Transverse colon (tissue), 4 donors: ENCODE results near the gene SF3A2. TPM values are rescaled to one million over a fixed set of nuclear protein-coding genes. Genes with fewer than 3 reads are reported as not detected.

Experiments
- DNase-seq: peaks from one replicate; pipeline ENCODE4 v3.0.0-alpha.2; 2019
- H3K27ac ChIP-seq, 4 donors: fragments of 200-600 bp; sonication (generic); 2 replicates each; pipeline ENCODE4 v1.5.1; 2016 to 2018; ENCODE audit warnings: inconsistent platforms in 4 of 4
- H3K27me3 ChIP-seq: fragments of 200-600 bp; sonication (generic); 2 replicates; pipeline ENCODE4 v1.5.1; 2017; ENCODE audit warnings: inconsistent platforms
- H3K36me3 ChIP-seq, 4 donors: fragments of 200-600 bp; sonication (generic); 2 replicates each; pipeline ENCODE4 v1.5.1; 2017 to 2019; ENCODE audit warnings: inconsistent platforms in 4 of 4
- H3K4me1 ChIP-seq, 4 donors: fragments of 200-600 bp; sonication (generic); 2 replicates each; pipeline ENCODE4 v1.5.1; 2017 to 2020; ENCODE audit warnings: inconsistent platforms in 4 of 4
- H3K4me3 ChIP-seq, 4 donors: fragments of 200-600 bp; sonication (generic); 1 replicate in 1 of 4; 2 replicates in 3 of 4; pipeline versions ENCODE4 v1.5.1 to v1.6.1; 2017 to 2019; ENCODE audit warnings: inconsistent platforms in 4 of 4
- H3K9me3 ChIP-seq, 2 donors: fragments of 200-600 bp; sonication (generic); 2 replicates each; pipeline ENCODE4 v1.5.1; 2017 to 2019; ENCODE audit warnings: inconsistent platforms in 2 of 2
- CTCF ChIP-seq, 5 experiments: fragments of 200-600 bp in 3 of 5; fragments of 450-650 bp in 2 of 5; sonication (generic) in 3 of 5; IDR thresholded peaks; 1 replicate in 2 of 5; 2 replicates in 3 of 5; pipeline ENCODE4 v1.5.1; 2016 to 2017; ENCODE audit warnings: antibody characterized with exemption in 5 of 5, inconsistent platforms in 3 of 5, mild to moderate bottlenecking in 2 of 5, moderate library complexity in 1 of 5
- EP300 ChIP-seq: sonication (generic); formaldehyde crosslinking; IDR thresholded peaks from one replicate; pipeline ENCODE4 v1.6.1; 2017; ENCODE audit warnings: antibody characterized with exemption, low read depth
- POLR2A ChIP-seq: fragments of 450-650 bp; IDR thresholded peaks from one replicate; pipeline ENCODE4 v1.6.1; 2016; ENCODE audit warnings: antibody characterized with exemption, mild to moderate bottlenecking, moderate library complexity
- POLR2AphosphoS5 ChIP-seq, 3 donors: sonication (generic); formaldehyde crosslinking; IDR thresholded peaks; one replicate each; pipeline ENCODE4 v1.6.1; 2016; ENCODE audit warnings: antibody characterized with exemption in 3 of 3
- WGBS, 2 donors: methylation state at CpG; one replicate each; pipeline ENCODE4 v1.1.5; 2018; ENCODE audit warnings: low coverage in 1 of 2; 5-methylcytosine and 5-hydroxymethylcytosine counted together
- in situ Hi-C, 4 donors: fragments of 200-750 bp; cut with MboI; loops; one replicate each; pipeline versions ENCODE4 v1.15.0 to v1.15.1; 2017; ENCODE audit warnings: low sequenced_read_pairs in 3 of 4, low pct_ligation_motif_present in 1 of 4, low pct_unique_long_range_greater_than_20kb in 1 of 4
- intact Hi-C: fragments of 100-400 bp; cut with DNase I; formaldehyde crosslinking; loops from one replicate; pipeline ENCODE4 v1.15.1; 2023; ENCODE audit warnings: low total_unique reads
- total RNA-seq, 4 donors: library from RNA; depleted of rRNA; stranded (reverse); fragments of >200 nt; gene quantifications; one replicate each; pipeline ENCODE4 v1.1.0, GENCODE V29; 2016

The SF3A2 gene
- total RNA-seq, 4 donors from 2014 or later = 35.8 to 54.6 (median 41.6) TPM

- Histone ChIP-seq H3K9me3 (no peaks in the 10 kb centered on the region), H3K36me3 (peaks cover 0 to 48% (median 26%) of the 10 kb centered on the region in 4 donors), H3K27ac (peak overlapping the region in 2 of 4 donors; percentile 5 to 44), H3K4me1 (peaks cover 35 to 58% (median 57%) of the 10 kb centered on the region in 4 donors), H3K27me3 (no peaks in the 10 kb centered on the region), H3K4me3 (no peak overlapping the region)
- DNase-seq = no peak
- TF ChIP-seq CTCF (IDR thresholded peaks at IDR 0.05) (no peak), POLR2A (no peak), EP300 (no peak), POLR2AphosphoS5 (IDR thresholded peaks at IDR 0.05) (no peak)
- intact Hi-C loops (no loop called here), in situ Hi-C loops (no loop called here)
- WGBS, 2 donors = 84% methylated on average over 8 of the region's 8 CpGs; no CpG with 5 or more reads in 1 of the 2 donors
Observed at GRCh38 chr19:2242816-2243215, 6.2 kb downstream of the SF3A2 start.

GRCh38 chr19:2243274-2244124 is 6.9 kb downstream of the SF3A2 start:
- Histone ChIP-seq H3K27me3 (no peaks in the 10 kb centered on the region), H3K27ac (peak overlapping the region in 1 of 4 donors; percentile 44), H3K9me3 (no peaks in the 10 kb centered on the region), H3K36me3 (peaks cover 0 to 51% (median 26%) of the 10 kb centered on the region in 4 donors), H3K4me3 (no peak overlapping the region), H3K4me1 (peaks cover 29 to 51% (median 50%) of the 10 kb centered on the region in 4 donors)
- peak; percentile 44 for DNase-seq
- in situ Hi-C loops (no loop called here), intact Hi-C loops (no loop called here)
- 65% methylated on average over 30 of the region's 32 CpGs; no CpG with 5 or more reads in 1 of the 2 donors for WGBS, 2 donors
- TF ChIP-seq POLR2AphosphoS5 (IDR thresholded peaks at IDR 0.05) (no peak), CTCF (IDR thresholded peaks at IDR 0.05) (no peak), POLR2A (no peak), EP300 (no peak)

GRCh38 chr19:2244125-2244411 is 7.4 kb downstream of the SF3A2 start:
- no peak for DNase-seq
- WGBS, 2 donors = 71% methylated on average over 12 of the region's 12 CpGs; no CpG with 5 or more reads in 1 of the 2 donors
- no peak for TF ChIP-seq POLR2A
- no peak for TF ChIP-seq POLR2AphosphoS5 (IDR thresholded peaks at IDR 0.05)
- no peak for TF ChIP-seq CTCF (IDR thresholded peaks at IDR 0.05)
- TF ChIP-seq EP300 = no peak
- in situ Hi-C loops = no loop called here
- Histone ChIP-seq H3K27ac (peak overlapping the region in 1 of 4 donors; percentile 44), H3K4me3 (no peak overlapping the region), H3K27me3 (peaks cover 1% of the 10 kb centered on the region), H3K9me3 (no peaks in the 10 kb centered on the region), H3K4me1 (peaks cover 23 to 45% (median 44%) of the 10 kb centered on the region in 4 donors), H3K36me3 (peaks cover 0 to 51% (median 26%) of the 10 kb centered on the region in 4 donors)
- intact Hi-C loops = no loop called here

GRCh38 chr19:2244486-2244885 is 7.9 kb downstream of the SF3A2 start:
- TF ChIP-seq POLR2AphosphoS5 (IDR thresholded peaks at IDR 0.05) (no peak), POLR2A (no peak), EP300 (no peak), CTCF (IDR thresholded peaks at IDR 0.05) (no peak)
- peaks cover 5% of the 10 kb centered on the region for H3K27me3 ChIP-seq
- intact Hi-C loops (no loop called here), in situ Hi-C loops (no loop called here)
- H3K4me1 ChIP-seq = peaks cover 20 to 41% (median 40%) of the 10 kb centered on the region in 4 donors
- peaks cover 0 to 51% (median 26%) of the 10 kb centered on the region in 4 donors for H3K36me3 ChIP-seq
- H3K27ac ChIP-seq = no peak overlapping the region
- H3K4me3 ChIP-seq = no peak overlapping the region
- H3K9me3 ChIP-seq = no peaks in the 10 kb centered on the region
- no peak for DNase-seq
- 86% methylated on average over 21 of the region's 21 CpGs; no CpG with 5 or more reads in 1 of the 2 donors for WGBS, 2 donors
